Measurements from ENCODE around the gene DCP1A.

DNA sequence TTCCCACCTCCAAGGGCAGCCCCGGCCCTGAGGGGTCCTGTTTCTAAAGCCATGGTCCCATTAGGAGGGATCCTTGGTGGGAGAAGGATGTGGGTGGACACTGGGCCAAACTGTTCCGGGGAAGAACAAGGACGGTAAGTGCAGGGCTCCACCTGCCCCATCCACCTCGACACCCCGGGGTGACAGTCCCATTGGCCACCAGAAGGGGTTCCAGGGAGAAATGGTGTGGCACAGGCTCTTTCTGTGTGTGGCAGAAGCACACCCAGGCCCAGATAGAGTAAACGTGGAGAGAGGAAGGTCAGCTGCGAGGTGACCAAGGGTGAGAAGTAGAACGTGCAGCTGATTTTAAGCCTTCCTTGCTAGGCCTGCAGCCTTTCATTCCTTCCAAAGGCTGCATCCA lies 103.6 kb downstream of the DCP1A start:
- TF ChIP-seq, protein P1, sequence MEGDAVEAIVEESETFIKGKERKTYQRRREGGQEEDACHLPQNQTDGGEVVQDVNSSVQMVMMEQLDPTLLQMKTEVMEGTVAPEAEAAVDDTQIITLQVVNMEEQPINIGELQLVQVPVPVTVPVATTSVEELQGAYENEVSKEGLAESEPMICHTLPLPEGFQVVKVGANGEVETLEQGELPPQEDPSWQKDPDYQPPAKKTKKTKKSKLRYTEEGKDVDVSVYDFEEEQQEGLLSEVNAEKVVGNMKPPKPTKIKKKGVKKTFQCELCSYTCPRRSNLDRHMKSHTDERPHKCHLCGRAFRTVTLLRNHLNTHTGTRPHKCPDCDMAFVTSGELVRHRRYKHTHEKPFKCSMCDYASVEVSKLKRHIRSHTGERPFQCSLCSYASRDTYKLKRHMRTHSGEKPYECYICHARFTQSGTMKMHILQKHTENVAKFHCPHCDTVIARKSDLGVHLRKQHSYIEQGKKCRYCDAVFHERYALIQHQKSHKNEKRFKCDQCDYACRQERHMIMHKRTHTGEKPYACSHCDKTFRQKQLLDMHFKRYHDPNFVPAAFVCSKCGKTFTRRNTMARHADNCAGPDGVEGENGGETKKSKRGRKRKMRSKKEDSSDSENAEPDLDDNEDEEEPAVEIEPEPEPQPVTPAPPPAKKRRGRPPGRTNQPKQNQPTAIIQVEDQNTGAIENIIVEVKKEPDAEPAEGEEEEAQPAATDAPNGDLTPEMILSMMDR (conservative IDR thresholded peaks at IDR 0.05), result no peak
- TF ChIP-seq ZFX (IDR thresholded peaks at IDR 0.05), result no peak
